IMR-90 (cell line): Measurements from ENCODE around the gene TNFRSF17. TPM values are rescaled to one million over a fixed set of nuclear protein-coding genes. Genes with fewer than 3 reads are reported as not detected.

Source experiments
- ATAC-seq: fragments of 200-7000 bp; cut with Tn5 transposase; 2 replicates; pipeline ENCODE4 v1.9.1; 2020; ENCODE audit warnings: low read depth, mild to moderate bottlenecking, moderate library complexity
- BruUV-seq: library from RNA; stranded (reverse); fragments of 400-500 nt; replicated peaks from 2 replicates; lab custom pipeline; 2021; lab: Mats Ljungman, UMichigan
- CTCF ChIA-PET: fragments of 300-600 bp; formaldehyde crosslinking; extraction: SDS; loops from one replicate; lab custom pipeline; 2021; ENCODE audit warnings: antibody characterized with exemption; lab: Yijun Ruan, JAX
- POLR2A ChIA-PET: fragments of 300-600 bp; sonication (Branson Sonifier 250); formaldehyde crosslinking; loops from one replicate; lab custom pipeline; 2022; ENCODE audit warnings: antibody characterized with exemption; ENCODE audit not compliant: unreplicated experiment; lab: Charles Lee
- DNase-seq: peaks from one replicate; pipeline ENCODE4 v3.0.0; 2013
- H2AFZ ChIP-seq: replicated peaks from 2 replicates; pipeline ENCODE3; 2013; ENCODE audit warnings: low read length, mild to moderate bottlenecking; ENCODE audit not compliant: poor library complexity
- H2AK5ac ChIP-seq: 2 replicates; pipeline ENCODE4 v1.6.1; 2013; ENCODE audit warnings: low read depth, low read length, inconsistent platforms
- H2AK9ac ChIP-seq: replicated peaks from 2 replicates; pipeline ENCODE3; 2013; ENCODE audit warnings: mild to moderate bottlenecking, low read depth, low read length, moderate library complexity; ENCODE audit not compliant: poor library complexity
- H2BK120ac ChIP-seq: 2 replicates; pipeline ENCODE4 v1.6.1; 2013; ENCODE audit warnings: low read depth, low read length, inconsistent platforms
- H2BK15ac ChIP-seq: 3 replicates; pipeline ENCODE4 v1.6.1; 2013; ENCODE audit warnings: low read depth, low read length, inconsistent platforms
- H2BK20ac ChIP-seq: 2 replicates; pipeline ENCODE4 v1.6.1; 2013; ENCODE audit warnings: low read depth, mild to moderate bottlenecking, inconsistent platforms, low read length, moderate library complexity
- H2BK5ac ChIP-seq: 2 replicates; pipeline ENCODE4 v1.6.1; 2013; ENCODE audit warnings: mild to moderate bottlenecking, low read depth, low read length, inconsistent platforms; ENCODE audit not compliant: poor library complexity, severe bottlenecking
- H3K14ac ChIP-seq: replicated peaks from 2 replicates; pipeline ENCODE4 v1.6.1; 2013; ENCODE audit warnings: low read depth, low read length, inconsistent platforms
- H3K18ac ChIP-seq: 2 replicates; pipeline ENCODE4 v1.6.1; 2013; ENCODE audit warnings: low read depth, low read length, control low read depth
- H3K23ac ChIP-seq: 2 replicates; pipeline ENCODE4 v1.6.1; 2013; ENCODE audit warnings: low read depth, low read length, inconsistent platforms
- H3K27ac ChIP-seq: 2 replicates; pipeline ENCODE4 v1.5.1; 2013; ENCODE audit warnings: mild to moderate bottlenecking, control low read depth, low read length; ENCODE audit not compliant: insufficient read depth
- H3K27me3 ChIP-seq: 2 replicates; pipeline ENCODE4 v1.6.1; 2013; ENCODE audit warnings: low read length; ENCODE audit not compliant: control insufficient read depth, insufficient read depth
- H3K36me3 ChIP-seq: 2 replicates; pipeline ENCODE4 v1.6.1; 2013; ENCODE audit warnings: low read length, mixed read lengths; ENCODE audit not compliant: control insufficient read depth, insufficient read depth
- H3K4ac ChIP-seq: 2 replicates; pipeline ENCODE4 v1.6.1; 2013; ENCODE audit warnings: low read depth, low read length, inconsistent platforms
- H3K4me1 ChIP-seq: 2 replicates; pipeline ENCODE4 v1.6.1; 2013; ENCODE audit warnings: low read length, mixed read lengths; ENCODE audit not compliant: control insufficient read depth, insufficient read depth
- H3K4me2 ChIP-seq: 2 replicates; pipeline ENCODE4 v1.6.1; 2013; ENCODE audit warnings: low read depth, mild to moderate bottlenecking, control low read depth, low read length, moderate library complexity
- H3K4me3 ChIP-seq: 2 replicates; pipeline ENCODE4 v1.5.1; 2013; ENCODE audit warnings: low read depth, mild to moderate bottlenecking, control low read depth, low read length, moderate library complexity; ENCODE audit not compliant: insufficient read depth
- H3K56ac ChIP-seq: 2 replicates; pipeline ENCODE4 v1.6.1; 2013; ENCODE audit warnings: low read length, inconsistent platforms; ENCODE audit not compliant: insufficient read depth; ENCODE audit errors: extremely low read depth
- H3K79me1 ChIP-seq, 2 experiments: 2 replicates each; pipeline ENCODE4 v1.6.1; 2013; ENCODE audit warnings: low read length in 2 of 2, inconsistent platforms in 1 of 2, low read depth in 1 of 2
- H3K9ac ChIP-seq: 2 replicates; pipeline ENCODE4 v1.6.1; 2013; ENCODE audit warnings: low read depth, low read length, control low read depth
- H3K9me1 ChIP-seq: 2 replicates; pipeline ENCODE4 v1.6.1; 2013; ENCODE audit warnings: low read length, inconsistent platforms; ENCODE audit not compliant: insufficient read depth
- H3K9me3 ChIP-seq: 2 replicates; pipeline ENCODE4 v1.6.1; 2013; ENCODE audit warnings: low read length; ENCODE audit not compliant: control insufficient read depth, insufficient read depth
- H4K20me1 ChIP-seq: 2 replicates; pipeline ENCODE4 v1.6.1; 2013; ENCODE audit warnings: low read length, inconsistent platforms; ENCODE audit not compliant: insufficient read depth
- H4K5ac ChIP-seq: 2 replicates; pipeline ENCODE4 v1.6.1; 2013; ENCODE audit warnings: mild to moderate bottlenecking, low read depth, low read length, control low read depth
- H4K8ac ChIP-seq, 2 experiments: 2 replicates each; pipeline ENCODE4 v1.6.1; 2013; ENCODE audit warnings: low read depth in 2 of 2, low read length in 2 of 2, control low read depth in 1 of 2, inconsistent platforms in 1 of 2
- H4K91ac ChIP-seq: 2 replicates; pipeline ENCODE4 v1.6.1; 2013; ENCODE audit warnings: low read depth, low read length, inconsistent platforms; ENCODE audit not compliant: insufficient read depth
- FOS ChIP-seq: fragments of 150-350 bp; IDR thresholded peaks from 2 replicates; pipeline ENCODE4 v1.6.1; 2016; ENCODE audit warnings: low read depth, low read length
- MAFK ChIP-seq: IDR thresholded peaks from 2 replicates; pipeline ENCODE4 v1.6.1; 2012; ENCODE audit warnings: low read depth, low read length, improper control_type of control experiment
- MXI1 ChIP-seq: IDR thresholded peaks from 2 replicates; pipeline ENCODE4 v1.6.1; 2012; ENCODE audit warnings: low read depth, mild to moderate bottlenecking, low read length, moderate library complexity, borderline replicate concordance
- RCOR1 ChIP-seq: IDR thresholded peaks from 2 replicates; pipeline ENCODE4 v1.6.1; 2012; ENCODE audit warnings: mild to moderate bottlenecking, low read length, improper control_type of control experiment; ENCODE audit not compliant: insufficient replicate concordance
- WGBS, 2 experiments: methylation state at CpG; one replicate each; pipeline versions ENCODE4 v1.1.5 to v1.1.7; 2013; ENCODE audit warnings: missing lambda C conversion rate in 2 of 2; ENCODE audit not compliant: insufficient read length in 1 of 2; ENCODE audit errors: extremely low coverage in 2 of 2; 5-methylcytosine and 5-hydroxymethylcytosine counted together
- dilution Hi-C: fragments of 300-500 bp; cut with HindIII; formaldehyde crosslinking; loops from one replicate; pipeline ENCODE4 v1.14.3; 2018; ENCODE audit warnings: low sequenced_read_pairs; ENCODE audit not compliant: unreplicated experiment
- in situ Hi-C: fragments of 300-500 bp; cut with MboI; formaldehyde crosslinking; loops from 3 replicates; pipeline ENCODE4 v1.14.3; 2019; ENCODE audit warnings: low sequenced_read_pairs, inconsistent platforms, mixed read lengths
- intact Hi-C: fragments of 100-400 bp; cut with micrococcal nuclease; formaldehyde crosslinking; loops from 2 replicates; pipeline ENCODE4 v1.10.0; 2022
- polyA plus RNA-seq, 3 experiments: library from polyadenylated mRNA; depleted of rRNA; stranded (reverse); fragments of >200 nt; gene quantifications; 2 replicates each; pipeline ENCODE4 v1.2.3, GENCODE V29; 2012; ENCODE audit warnings: low replicate concordance in 1 of 3
- total RNA-seq: library from RNA; depleted of rRNA; stranded (reverse); fragments of >200 nt; gene quantifications from 2 replicates; pipeline ENCODE4 v1.2.3, GENCODE V29; 2012

Gene TNFRSF17
- total and polyA plus RNA-seq, 2 of the 4 experiments (the other 2 are of a cell fraction) = not detected

GRCh38 chr16:11996433-11997330 lies 31.7 kb downstream of the TNFRSF17 start (continued):
- TF ChIP-seq RCOR1 (no peak), FOS (no peak)

GRCh38 chr16:12000032-12000431 lies 35.0 kb downstream of the TNFRSF17 start:
- H3K9me3 ChIP-seq = no peaks in the 10 kb centered on the region
- H2AK5ac ChIP-seq = no peak overlapping the region
- no peak overlapping the region for H4K5ac ChIP-seq
- H2BK20ac ChIP-seq = no peak overlapping the region
- peaks cover 12 to 37% of the 10 kb centered on the region in 2 experiments; a peak in 3 of 4 replicates for H3K79me1 ChIP-seq
- no peak overlapping the region for H4K91ac ChIP-seq
- no peak overlapping the region for H3K27ac ChIP-seq
- H3K14ac ChIP-seq = no peak overlapping the region
- intact Hi-C loops = no loop called here
- H3K23ac ChIP-seq = peak overlapping the region; percentile 57; the same call in 1 of the 2 replicates
- peaks cover 2% of the 10 kb centered on the region; the same call in 1 of the 2 replicates for H3K36me3 ChIP-seq
- no peak overlapping the region for H2AFZ ChIP-seq
- no peak overlapping the region for H3K56ac ChIP-seq
- H3K18ac ChIP-seq = no peak overlapping the region
- no CpG with 5 or more reads among the region's 6 CpGs for WGBS, 2 experiments
- H3K4me1 ChIP-seq = no peaks in the 10 kb centered on the region
- H4K20me1 ChIP-seq = no peaks in the 10 kb centered on the region
- ATAC-seq (no peak), DNase-seq (no peak)
- H4K8ac ChIP-seq = no peak overlapping the region
- H3K4me3 ChIP-seq = no peak overlapping the region
- BruUV-seq = no TSS peak
- in situ Hi-C loops = no loop called here
- H3K9me1 ChIP-seq = peaks cover 6% of the 10 kb centered on the region; the same call in 1 of the 2 replicates
- H2BK15ac ChIP-seq = no peak overlapping the region
- H3K9ac ChIP-seq = no peak overlapping the region
- H2AK9ac ChIP-seq = peak overlapping the region; percentile 66
- TF ChIP-seq MXI1 (no peak), MAFK (no peak), FOS (no peak)
- ChIA-PET CTCF (no interaction called here), POLR2A (no interaction called here)
- dilution Hi-C loops = no loop called here
- no peak overlapping the region for H2BK120ac ChIP-seq
- no peaks in the 10 kb centered on the region for H3K27me3 ChIP-seq
- H3K4me2 ChIP-seq = no peak overlapping the region
- no peak overlapping the region for H3K4ac ChIP-seq
- no peak overlapping the region for H2BK5ac ChIP-seq
